ENCODE results near the gene PES1.
"Not testable (repeated sequence)": the region's sequence is repeated elsewhere in the genome, so short reads cannot be mapped to it uniquely, and the experiment has no call there.

PES1 gene

GRCh38 chr22:30607939-30608338 lies 16.2 kb upstream of the PES1 start:
- DNase-seq = no peak

- no peak for DNase-seq
Observed at GRCh38 chr22:30607300-30607930, 15.7 kb upstream of the PES1 start.

- DNase-seq = peak in 13 of 14 donors; percentile 12 to 78 (median 68)
Observed at GRCh38 chr22:30606455-30607299, 15.0 kb upstream of the PES1 start, which contains the start of gene TCN2. TCN2 (plus strand) TSS chr22:30607174; CDS start chr22:30607332, 158 bp downstream.

GRCh38 chr22:30605449-30606110 lies 13.9 kb upstream of the PES1 start:
- peak in 5 of 14 donors; percentile 1 to 31 (median 15) for DNase-seq

- DNase-seq = no peak
Observed at GRCh38 chr22:30604723-30605122, 13.0 kb upstream of the PES1 start.

GRCh38 chr22:30603801-30604200 lies 12.1 kb upstream of the PES1 start:
- no peak for DNase-seq

GRCh38 chr22:30602049-30602448 lies 10.3 kb upstream of the PES1 start:
- no peak for DNase-seq

GRCh38 chr22:30601464-30601863 lies 9.8 kb upstream of the PES1 start:
- DNase-seq = no peak

GRCh38 chr22:30600921-30601320 lies 9.2 kb upstream of the PES1 start:
- no peak for DNase-seq

GRCh38 chr22:30598986-30599385 lies 7.3 kb upstream of the PES1 start:
- no peak for DNase-seq

GRCh38 chr22:30596886-30597285 lies 5.2 kb upstream of the PES1 start:
- DNase-seq = no peak

GRCh38 chr22:30596199-30596598 lies 4.5 kb upstream of the PES1 start:
- DNase-seq = no peak

GRCh38 chr22:30592360-30592713 lies 627 bp upstream of the PES1 start:
- DNase-seq = not testable (repeated sequence)

- no peak for DNase-seq
Observed at GRCh38 chr22:30591191-30591587, 521 bp downstream of the PES1 start.

- no peak for DNase-seq
Observed at GRCh38 chr22:30586414-30586813, 5.3 kb downstream of the PES1 start.

- DNase-seq = no peak
Observed at GRCh38 chr22:30584441-30584840, 7.3 kb downstream of the PES1 start.

GRCh38 chr22:30582788-30583545 lies 8.7 kb downstream of the PES1 start:
- DNase-seq = peak in 8 of 14 donors; percentile 7 to 54 (median 22)

- DNase-seq = no peak
Observed at GRCh38 chr22:30582051-30582450, 9.7 kb downstream of the PES1 start.

GRCh38 chr22:30580896-30581295 lies 10.8 kb downstream of the PES1 start:
- DNase-seq = peak in 1 of 14 donors; percentile 7

- no peak for DNase-seq
Observed at GRCh38 chr22:30578481-30578880, 13.2 kb downstream of the PES1 start.

GRCh38 chr22:30575859-30576258 lies 15.9 kb downstream of the PES1 start:
- DNase-seq = peak in 1 of 14 donors; percentile 24

- DNase-seq = peak in 8 of 14 donors; percentile 48 to 76 (median 60)
Observed at GRCh38 chr22:30574997-30575671, 16.6 kb downstream of the PES1 start.
